Fibroblast of villous mesenchyme (primary cell): ENCODE data around the gene HOXC4. TPM values are rescaled to one million over a fixed set of nuclear protein-coding genes. Genes with fewer than 3 reads are reported as not detected.

ENCODE experiments used
- DNase-seq: peaks from one replicate; pipeline ENCODE4 v3.0.0-alpha.2; 2010; ENCODE audit warnings: low read depth
- H3K4me3 ChIP-seq: 2 replicates; pipeline ENCODE4 v1.5.1; 2011; ENCODE audit warnings: low read depth, mild to moderate bottlenecking, low read length
- CTCF ChIP-seq: IDR thresholded peaks from 2 replicates; pipeline ENCODE4 v1.5.1; 2012; ENCODE audit warnings: low read depth, mild to moderate bottlenecking, low read length; ENCODE audit not compliant: insufficient read depth
- total RNA-seq: library from RNA; depleted of rRNA; stranded (reverse); fragments of >200 nt; gene quantifications from 2 replicates; pipeline ENCODE4 v1.2.3, GENCODE V29; 2012

Gene HOXC4
- total RNA-seq, 1 donor, result under 0.01 TPM

DNA sequence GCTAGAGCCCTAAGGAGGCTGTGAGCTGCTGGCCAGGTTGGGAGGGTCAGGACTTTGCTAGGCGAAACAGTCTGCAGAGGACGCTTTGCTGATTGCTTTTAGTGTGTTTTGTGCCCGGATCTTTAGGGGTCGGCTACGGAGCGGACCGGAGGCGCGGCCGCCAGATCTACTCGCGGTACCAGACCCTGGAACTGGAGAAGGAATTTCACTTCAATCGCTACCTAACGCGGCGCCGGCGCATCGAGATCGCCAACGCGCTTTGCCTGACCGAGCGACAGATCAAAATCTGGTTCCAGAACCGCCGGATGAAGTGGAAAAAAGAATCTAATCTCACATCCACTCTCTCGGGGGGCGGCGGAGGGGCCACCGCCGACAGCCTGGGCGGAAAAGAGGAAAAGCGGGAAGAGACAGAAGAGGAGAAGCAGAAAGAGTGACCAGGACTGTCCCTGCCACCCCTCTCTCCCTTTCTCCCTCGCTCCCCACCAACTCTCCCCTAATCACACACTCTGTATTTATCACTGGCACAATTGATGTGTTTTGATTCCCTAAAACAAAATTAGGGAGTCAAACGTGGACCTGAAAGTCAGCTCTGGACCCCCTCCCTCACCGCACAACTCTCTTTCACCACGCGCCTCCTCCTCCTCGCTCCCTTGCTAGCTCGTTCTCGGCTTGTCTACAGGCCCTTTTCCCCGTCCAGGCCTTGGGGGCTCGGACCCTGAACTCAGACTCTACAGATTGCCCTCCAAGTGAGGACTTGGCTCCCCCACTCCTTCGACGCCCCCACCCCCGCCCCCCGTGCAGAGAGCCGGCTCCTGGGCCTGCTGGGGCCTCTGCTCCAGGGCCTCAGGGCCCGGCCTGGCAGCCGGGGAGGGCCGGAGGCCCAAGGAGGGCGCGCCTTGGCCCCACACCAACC lies 23.9 kb upstream of the HOXC4 start:
- no peak overlapping the region for H3K4me3 ChIP-seq
- TF ChIP-seq CTCF, result no peak
- no peak for DNase-seq

DNA sequence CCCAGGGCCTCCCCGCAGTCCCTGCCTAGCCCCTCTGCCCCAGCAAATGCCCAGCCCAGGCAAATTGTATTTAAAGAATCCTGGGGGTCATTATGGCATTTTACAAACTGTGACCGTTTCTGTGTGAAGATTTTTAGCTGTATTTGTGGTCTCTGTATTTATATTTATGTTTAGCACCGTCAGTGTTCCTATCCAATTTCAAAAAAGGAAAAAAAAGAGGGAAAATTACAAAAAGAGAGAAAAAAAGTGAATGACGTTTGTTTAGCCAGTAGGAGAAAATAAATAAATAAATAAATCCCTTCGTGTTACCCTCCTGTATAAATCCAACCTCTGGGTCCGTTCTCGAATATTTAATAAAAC lies 23.2 kb upstream of the HOXC4 start:
- DNase-seq, result no peak
- no peak overlapping the region for H3K4me3 ChIP-seq
- TF ChIP-seq CTCF, result no peak

GRCh38 chr12:54030889-54031471 lies 22.7 kb upstream of the HOXC4 start:
- TF ChIP-seq CTCF, result no peak
- H3K4me3 ChIP-seq, result no peak overlapping the region
- peak; percentile 60 for DNase-seq

- TF ChIP-seq CTCF, result no peak
- DNase-seq, result no peak
- no peak overlapping the region for H3K4me3 ChIP-seq
Measured at GRCh38 chr12:54031480-54031879, 22.2 kb upstream of the HOXC4 start.

DNA sequence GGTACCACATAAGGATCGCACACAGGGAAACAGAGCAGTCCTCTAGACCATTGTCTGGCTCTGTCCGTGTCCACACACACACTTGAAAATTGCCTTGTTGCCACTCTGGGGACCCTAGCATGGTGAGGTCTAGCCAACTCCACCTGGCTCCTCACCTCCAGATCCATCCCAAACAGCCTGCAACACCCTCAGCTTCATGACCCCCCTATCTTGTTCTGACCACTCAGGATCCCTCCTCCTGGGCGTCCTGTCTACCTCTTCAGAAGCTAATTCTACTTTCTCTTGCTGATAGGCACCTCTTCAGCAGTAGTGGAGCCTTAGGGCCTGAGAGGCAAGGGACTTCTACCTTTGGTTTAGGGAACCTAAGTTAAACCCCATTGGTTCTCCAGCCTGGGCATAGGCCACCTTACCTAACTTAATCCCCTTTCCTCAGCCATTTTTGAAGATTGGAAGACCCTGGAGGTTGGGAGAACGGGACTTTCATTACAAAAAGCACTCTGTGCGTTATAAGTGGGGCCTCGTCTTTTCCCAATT lies 21.5 kb upstream of the HOXC4 start:
- TF ChIP-seq CTCF, result no peak
- no peak overlapping the region for H3K4me3 ChIP-seq
- no peak for DNase-seq

- TF ChIP-seq CTCF, result peak; percentile 93
- H3K4me3 ChIP-seq, result peak within 1 kb of the TSS; percentile 51
- DNase-seq, result peak; percentile 81
Measured at GRCh38 chr12:54032627-54033100, 21.0 kb upstream of the HOXC4 start, which contains the start of gene HOXC5. TSS of gene HOXC5 (plus strand) at chr12:54033050. CDS start at chr12:54033123, 73 bp downstream.
